ENCODE results near the gene HSPD1.

HSPD1 gene

DNA sequence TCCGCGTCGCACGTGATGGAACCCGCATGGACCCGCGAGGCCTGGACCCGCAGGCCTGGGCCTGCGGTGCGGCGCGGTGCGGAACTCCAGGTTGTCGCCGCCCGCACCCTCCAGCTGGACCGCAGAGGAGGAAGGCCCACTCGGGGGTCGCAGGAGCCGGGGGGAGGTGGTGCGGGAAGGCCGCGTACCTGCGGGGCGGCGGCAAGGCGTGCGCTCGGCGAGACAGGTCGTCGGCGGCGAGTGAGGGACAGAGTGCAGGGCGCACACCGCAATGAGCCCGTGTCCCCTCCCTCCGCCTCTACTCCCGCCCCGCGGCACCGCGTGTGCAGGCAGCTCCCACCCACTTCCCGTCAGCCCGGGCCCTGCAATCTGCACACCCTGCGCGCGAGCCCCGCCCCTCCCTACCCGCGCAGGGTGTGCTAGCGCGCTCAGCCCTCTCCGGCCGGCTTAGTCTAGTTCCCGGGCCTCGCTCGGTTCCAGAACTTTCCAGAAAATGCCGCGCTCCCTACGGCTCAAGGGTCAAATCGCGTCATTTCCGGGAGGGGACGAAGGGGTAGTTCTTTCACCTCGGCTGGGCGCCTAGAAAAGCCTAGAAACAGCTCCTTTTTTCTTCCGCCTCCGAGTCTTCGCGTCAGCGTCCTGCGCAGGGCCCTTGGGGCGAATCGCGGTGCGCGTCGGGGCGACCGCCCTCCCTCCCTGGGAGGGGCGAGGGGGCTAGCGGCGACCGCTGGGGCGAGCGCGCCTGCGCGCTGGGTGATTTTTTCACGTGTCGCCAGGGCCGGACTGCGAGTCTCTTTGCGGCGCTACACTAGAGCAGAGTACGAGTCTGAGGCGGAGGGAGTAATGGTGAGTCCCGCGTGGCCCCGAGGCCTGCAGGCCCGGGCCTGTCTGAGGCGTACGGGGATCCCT, at the start of gene HSPD1, which contains the start of gene HSPE1:
Gene HSPD1, minus strand, starts transcription at position 247 of the 909 bp plus-strand sequence. CDS start 992 bp downstream, outside the sequence.
Gene HSPE1, plus strand, starts transcription at position 786 of the 909 bp plus-strand sequence. Its CDS starts 58 bp downstream, at position 844.
- peak; percentile 97 for DNase-seq (ENCODE audit: low spot score)

DNA sequence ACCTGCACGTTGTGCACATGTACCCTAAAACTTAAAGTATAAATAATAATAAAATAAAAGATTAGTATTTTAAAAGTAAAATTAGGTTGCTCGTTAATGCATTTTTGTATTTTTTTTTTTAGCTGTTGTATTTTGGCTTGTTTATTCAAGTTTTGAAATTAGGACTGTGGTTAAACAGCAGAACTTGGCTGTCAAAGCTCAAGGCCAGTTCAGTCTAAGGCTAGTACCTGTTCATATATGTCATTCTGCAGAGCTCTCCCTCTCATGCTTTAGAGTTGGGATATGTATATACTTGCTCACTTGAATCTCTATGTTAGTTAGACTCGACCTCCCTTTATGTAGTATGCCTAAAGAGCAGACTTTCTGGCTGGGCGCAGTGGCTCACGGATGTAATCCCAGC, 48.9 kb upstream of the HSPD1 start:
- DNase-seq (ENCODE audit: low spot score): no peak

- DNase-seq (ENCODE audit: low spot score): no peak
Measured at GRCh38 chr2:197547163-197547900, 47.7 kb upstream of the HSPD1 start.

GRCh38 chr2:197543206-197543605, 43.6 kb upstream of the HSPD1 start:
- no peak for DNase-seq (ENCODE audit: low spot score)

DNA sequence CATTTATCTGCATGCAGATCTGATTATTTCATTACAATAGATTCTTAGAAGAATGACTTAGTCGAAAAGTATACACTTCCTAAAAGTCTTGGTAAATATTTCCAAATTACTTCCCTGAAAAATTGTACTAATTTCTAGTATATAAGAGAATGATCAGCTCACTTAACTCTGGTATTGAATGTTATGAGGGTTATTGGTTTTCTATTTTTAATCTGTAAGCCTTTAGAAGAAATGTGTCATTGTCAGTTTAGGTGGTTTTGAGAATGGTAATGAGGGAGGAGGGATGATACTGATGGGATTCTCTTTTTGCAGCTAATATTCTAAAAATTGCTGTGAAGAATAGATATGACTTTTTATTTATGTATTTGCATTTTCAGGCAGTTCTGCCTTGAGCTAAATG, 40.1 kb upstream of the HSPD1 start:
- no peak for DNase-seq (ENCODE audit: low spot score)

DNA sequence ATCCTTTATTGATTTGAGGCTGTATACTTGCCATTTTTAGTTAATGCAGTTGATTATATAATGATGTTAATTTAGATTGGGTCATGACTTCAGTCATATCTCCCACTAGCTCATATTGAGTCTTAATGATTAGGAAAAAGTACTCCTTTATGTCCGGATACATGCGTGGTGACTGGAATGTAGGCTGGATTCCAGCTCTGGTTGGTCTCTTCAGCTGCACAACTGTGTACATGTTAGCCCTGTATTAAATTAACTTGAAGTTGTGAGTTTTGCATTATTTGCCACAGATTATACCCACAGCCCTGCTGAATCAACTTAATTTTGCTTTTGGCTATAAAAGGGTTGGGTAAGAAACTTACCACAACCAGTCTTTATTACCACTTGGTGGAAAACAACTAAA, 38.8 kb upstream of the HSPD1 start:
- DNase-seq (ENCODE audit: low spot score): no peak

DNA sequence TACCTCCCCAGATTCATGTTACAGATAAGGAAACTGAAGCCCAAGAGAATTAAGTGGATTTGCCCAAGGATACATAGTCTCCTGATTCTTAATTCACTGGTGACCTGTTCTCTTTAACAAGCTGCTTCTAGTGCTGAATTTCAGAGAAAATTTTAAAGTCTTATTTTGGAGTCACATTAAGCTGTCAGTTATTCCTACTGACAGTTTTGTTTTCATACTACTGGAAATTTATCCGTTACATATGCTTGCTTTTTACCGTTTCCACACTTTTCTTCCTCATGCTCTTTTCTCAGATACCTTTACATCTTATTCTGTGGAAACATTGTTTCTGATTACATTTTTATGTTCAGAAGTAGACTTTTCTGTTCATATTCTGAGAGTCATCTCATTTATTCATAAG, 17.5 kb upstream of the HSPD1 start:
- no peak for DNase-seq (ENCODE audit: low spot score)

GRCh38 chr2:197516393-197516761, 16.7 kb upstream of the HSPD1 start:
- DNase-seq (ENCODE audit: low spot score): no peak

DNA sequence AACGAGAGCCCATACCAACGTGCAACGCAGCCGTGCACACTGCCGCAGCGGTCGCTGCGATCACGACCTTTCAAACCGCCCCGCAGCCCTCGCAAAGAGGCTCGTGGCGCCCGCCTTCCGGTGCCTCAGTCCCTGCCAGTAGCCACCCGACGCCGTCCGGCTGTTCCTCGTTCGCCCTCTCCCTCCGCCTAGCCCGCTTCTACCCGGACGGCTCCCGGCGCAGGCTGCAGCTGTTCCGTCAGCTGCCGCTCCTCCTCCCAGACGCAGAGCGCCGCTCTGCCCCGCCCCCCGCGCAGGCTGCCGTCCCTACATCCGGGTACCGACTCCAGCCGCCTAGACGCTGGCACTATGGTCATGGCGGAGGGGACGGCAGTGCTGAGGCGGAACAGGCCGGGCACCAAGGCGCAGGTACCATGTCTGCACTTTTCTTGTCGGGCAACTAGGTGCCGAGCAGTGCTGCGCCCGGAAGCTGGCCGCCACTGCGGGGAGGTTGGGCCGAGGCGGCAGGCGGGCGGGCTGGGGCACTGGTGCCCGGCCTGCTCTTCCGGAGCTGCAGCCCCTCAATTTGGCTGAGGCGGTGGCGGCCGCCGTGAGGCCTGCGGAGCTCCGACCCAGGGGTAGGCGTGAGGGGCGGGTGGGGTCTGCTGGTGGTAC, 16.2 kb upstream of the HSPD1 start, which contains the start of gene MOB4:
Gene MOB4, plus strand, starts transcription at position 328 of the 654 bp plus-strand sequence. Its CDS starts 21 bp downstream, at position 349.
- peak; percentile 97 for DNase-seq (ENCODE audit: low spot score)

GRCh38 chr2:197515315-197515738, 15.7 kb upstream of the HSPD1 start:
- no peak for DNase-seq (ENCODE audit: low spot score)

- DNase-seq (ENCODE audit: low spot score): no peak
Measured at GRCh38 chr2:197514754-197515153, 15.1 kb upstream of the HSPD1 start.

- DNase-seq (ENCODE audit: low spot score): no peak
Measured at GRCh38 chr2:197513915-197514314, 14.3 kb upstream of the HSPD1 start.

- no peak for DNase-seq (ENCODE audit: low spot score)
Measured at GRCh38 chr2:197506658-197507057, 7.0 kb upstream of the HSPD1 start.

DNA sequence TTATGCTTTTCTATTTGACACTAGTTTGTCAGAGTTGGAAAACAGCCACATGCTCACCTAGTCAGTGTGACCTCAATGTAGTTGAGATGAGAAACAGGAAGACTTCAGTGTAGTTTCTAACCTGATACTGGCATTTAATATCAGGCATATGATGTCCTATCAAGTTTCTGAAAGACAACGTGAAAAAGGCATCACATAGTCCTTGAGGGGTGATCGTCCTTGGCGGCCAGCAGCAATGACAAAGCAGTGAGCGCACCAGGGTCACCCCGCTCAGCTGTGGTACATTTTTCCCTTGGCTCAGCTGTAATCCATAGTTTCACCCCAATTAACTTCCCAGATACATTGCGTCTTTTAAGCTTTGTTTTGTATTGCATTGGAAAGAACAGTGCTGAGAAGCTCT, 4.9 kb upstream of the HSPD1 start:
- DNase-seq (ENCODE audit: low spot score): no peak

DNA sequence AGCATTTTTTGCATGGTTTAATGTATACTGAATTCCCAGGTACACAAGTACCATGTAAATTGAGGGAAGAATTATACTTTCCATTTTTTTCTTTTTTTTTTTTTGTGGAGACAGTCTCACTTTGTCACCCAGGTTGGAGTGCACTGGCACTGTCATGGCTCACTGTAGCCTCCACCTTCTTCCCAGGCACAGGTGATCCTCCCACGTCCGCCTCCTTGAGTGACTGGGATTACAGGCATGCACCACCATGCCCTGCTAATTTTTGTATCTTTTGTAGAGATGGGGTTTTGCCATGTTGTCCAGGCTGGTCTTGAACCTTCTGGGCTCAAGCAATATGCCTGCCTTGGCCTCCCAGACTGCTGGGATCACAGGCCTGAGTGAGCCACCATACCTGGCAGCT, 4.4 kb upstream of the HSPD1 start:
- DNase-seq (ENCODE audit: low spot score): no peak

GRCh38 chr2:197502685-197503084, 3.0 kb upstream of the HSPD1 start:
- DNase-seq (ENCODE audit: low spot score): no peak

DNA sequence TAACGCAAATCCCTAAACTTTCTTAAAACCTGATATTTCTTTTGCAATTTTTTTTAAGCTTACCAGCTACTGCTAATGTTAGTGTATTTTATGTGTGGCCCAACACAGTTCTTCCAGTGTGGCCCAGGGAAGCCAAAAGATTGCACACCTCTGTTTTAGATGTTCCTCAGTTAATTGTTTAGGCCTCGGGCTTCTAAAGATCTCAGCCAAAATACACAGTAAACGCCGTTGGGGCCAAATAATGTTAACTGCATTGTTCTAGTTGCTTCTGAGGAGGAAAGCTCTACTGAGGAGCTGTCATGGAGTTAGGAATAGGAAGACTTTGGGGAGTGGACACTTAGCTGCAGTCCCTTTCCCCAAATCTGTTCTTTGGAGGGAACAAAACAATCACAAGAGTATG, 2.6 kb upstream of the HSPD1 start:
- DNase-seq (ENCODE audit: low spot score): no peak

- DNase-seq (ENCODE audit: low spot score): no peak
Measured at GRCh38 chr2:197500503-197501131, 977 bp upstream of the HSPD1 start.

- DNase-seq (ENCODE audit: low spot score): peak; percentile 74
Measured at GRCh38 chr2:197498937-197499593, 575 bp downstream of the HSPD1 start.

GRCh38 chr2:197498235-197498936, 1.3 kb downstream of the HSPD1 start:
- DNase-seq (ENCODE audit: low spot score): no peak

DNA sequence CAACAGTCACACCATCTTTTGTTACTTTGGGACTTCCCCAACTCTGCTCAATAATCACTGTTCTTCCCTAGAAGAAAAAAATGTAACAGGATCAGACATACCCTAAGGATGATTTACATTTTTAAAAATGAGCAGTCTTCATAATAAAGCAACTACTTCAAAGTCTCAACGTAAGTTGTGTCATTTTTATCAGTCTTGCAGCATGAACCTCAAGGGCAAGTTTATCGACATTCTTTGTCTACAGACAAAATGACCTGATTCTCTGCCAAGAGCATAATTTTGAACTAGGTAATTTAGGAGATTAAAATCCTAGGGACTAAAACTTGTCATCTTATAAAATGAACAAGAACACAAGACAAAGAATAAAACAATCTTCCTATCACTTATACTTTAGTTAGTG, 2.3 kb downstream of the HSPD1 start:
- no peak for DNase-seq (ENCODE audit: low spot score)
